ENCODE results near the gene WLS. TPM values are rescaled to one million over a fixed set of nuclear protein-coding genes. Genes with fewer than 3 reads are reported as not detected.
A peak's percentile ranks its signal among the peaks of the same experiment; 100 is the strongest.

The WLS gene
- total and polyA plus RNA-seq, 2 experiments from 2014 or later: 0.87 to 1.2 TPM

GRCh38 chr1:68116643-68117235 lies 115.6 kb downstream of the WLS start:
- Mint-ChIP-seq H3K27ac (no peak overlapping the region), H3K9me3 (no peaks in the 10 kb centered on the region), H3K36me3 (ENCODE audit: low read depth) (no peaks in the 10 kb centered on the region), H3K4me1 (no peaks in the 10 kb centered on the region), H3K27me3 (ENCODE audit: insufficient read depth, low read depth, poor library complexity) (no peaks in the 10 kb centered on the region), H3K4me3 (no peak overlapping the region)
- no peaks in the 10 kb centered on the region for H3K36me3 ChIP-seq (ENCODE audit: insufficient read depth)
- ATAC-seq (peak; percentile 54), DNase-seq (ENCODE audit: low spot score) (peak; percentile 72)
- H3K79me2 ChIP-seq (replicated peaks; ENCODE audit: insufficient read depth): no peaks in the 10 kb centered on the region
- no peaks in the 10 kb centered on the region for H3F3A ChIP-seq (replicated peaks; ENCODE audit: low read depth)
- TF ChIP-seq ZNF114 (CRISPR knock-in tag; IDR thresholded peaks at IDR 0.05): no peak
- peak; percentile 88 for TF ChIP-seq CTCF (conservative IDR thresholded peaks at IDR 0.05; ENCODE audit: low read depth in 2 of 2)
- TF ChIP-seq EZH2 (IDR thresholded peaks at IDR 0.05; ENCODE audit: low read depth, unreplicated experiment): no peak
- no peak for TF ChIP-seq ZNF462 (CRISPR knock-in tag; IDR thresholded peaks at IDR 0.05)
- H3K27ac ChIP-seq (ENCODE audit: low read depth): no peak overlapping the region
- no peak overlapping the region for H2AFZ ChIP-seq
- H4K20me1 ChIP-seq (replicated peaks; ENCODE audit: insufficient read depth): no peaks in the 10 kb centered on the region
- H3K9me2 ChIP-seq (ENCODE audit: insufficient read depth): no peaks in the 10 kb centered on the region
- no peaks in the 10 kb centered on the region for H3K27me3 ChIP-seq (ENCODE audit: insufficient read depth)
- H3K4me2 ChIP-seq: no peak overlapping the region
- no peaks in the 10 kb centered on the region for H3K4me1 ChIP-seq (ENCODE audit: insufficient read depth)
- no peak overlapping the region for H3K4me3 ChIP-seq
